IPS DF 6.9 (cell line): ENCODE measurements around the gene ZNF79.

Experiments used
- DNase-seq: peaks from one replicate; pipeline ENCODE4 v3.0.0-alpha.2; 2013; ENCODE audit warnings: low read depth, low spot score
- H3K27ac ChIP-seq: one replicate; pipeline ENCODE4 v1.5.1; 2013; ENCODE audit warnings: low read length, control low read depth
- H3K27me3 ChIP-seq: 2 replicates; pipeline ENCODE4 v1.6.1; 2013; ENCODE audit warnings: mild to moderate bottlenecking, low read length; ENCODE audit not compliant: control insufficient read depth, insufficient read depth
- H3K36me3 ChIP-seq: 2 replicates; pipeline ENCODE4 v1.6.1; 2013; ENCODE audit warnings: low read length; ENCODE audit not compliant: control insufficient read depth, insufficient read depth
- H3K4me1 ChIP-seq: 2 replicates; pipeline ENCODE4 v1.6.1; 2013; ENCODE audit warnings: low read length; ENCODE audit not compliant: control insufficient read depth, insufficient read depth
- H3K4me3 ChIP-seq: 2 replicates; pipeline ENCODE4 v1.5.1; 2013; ENCODE audit warnings: mild to moderate bottlenecking, low read length
- H3K9me3 ChIP-seq: 2 replicates; pipeline ENCODE4 v1.6.1; 2013; ENCODE audit warnings: low read length, inconsistent platforms; ENCODE audit not compliant: control insufficient read depth, insufficient read depth
- WGBS: extraction: QIAGEN DNeasy Blood & Tissue Kit; methylation state at CpG from one replicate; pipeline ENCODE4 v1.1.7; 2013; ENCODE audit warnings: mixed read lengths, missing lambda C conversion rate; ENCODE audit not compliant: insufficient read length, insufficient coverage; 5-methylcytosine and 5-hydroxymethylcytosine counted together

ZNF79 gene

DNA sequence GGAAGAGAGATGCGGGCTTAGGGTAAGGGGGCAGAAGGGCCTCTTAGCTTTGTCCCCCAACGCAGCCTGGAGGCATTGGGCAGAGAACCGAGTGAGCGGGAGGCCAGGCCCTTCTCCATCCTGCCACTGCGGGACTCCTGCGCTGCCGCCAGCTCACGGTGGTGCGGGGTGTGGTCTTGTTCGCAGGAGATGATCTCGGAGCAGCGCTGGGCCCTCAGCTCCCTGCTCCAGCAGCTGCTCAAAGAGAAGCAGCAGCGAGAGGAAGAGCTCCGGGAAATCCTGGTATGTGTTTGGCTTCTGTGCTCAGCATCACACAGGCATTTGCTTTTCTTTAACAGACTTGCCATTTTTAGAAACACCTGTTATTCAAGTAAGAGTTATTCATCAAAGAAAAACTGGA is 68.4 kb downstream of the ZNF79 start:
- no CpG with 5 or more reads among the region's 14 CpGs for WGBS
- H3K9me3 ChIP-seq, result no peaks in the 10 kb centered on the region
- H3K4me1 ChIP-seq, result 0 out of 2 replicates have a peak, but pooled peaks cover 1% of the 10 kb centered on the region
- no peaks in the 10 kb centered on the region for H3K27me3 ChIP-seq
- H3K27ac ChIP-seq, result no peak overlapping the region
- H3K4me3 ChIP-seq, result no peak overlapping the region
- DNase-seq, result no peak
- peaks cover 24% of the 10 kb centered on the region; the same call in 1 of the 2 replicates for H3K36me3 ChIP-seq

DNA sequence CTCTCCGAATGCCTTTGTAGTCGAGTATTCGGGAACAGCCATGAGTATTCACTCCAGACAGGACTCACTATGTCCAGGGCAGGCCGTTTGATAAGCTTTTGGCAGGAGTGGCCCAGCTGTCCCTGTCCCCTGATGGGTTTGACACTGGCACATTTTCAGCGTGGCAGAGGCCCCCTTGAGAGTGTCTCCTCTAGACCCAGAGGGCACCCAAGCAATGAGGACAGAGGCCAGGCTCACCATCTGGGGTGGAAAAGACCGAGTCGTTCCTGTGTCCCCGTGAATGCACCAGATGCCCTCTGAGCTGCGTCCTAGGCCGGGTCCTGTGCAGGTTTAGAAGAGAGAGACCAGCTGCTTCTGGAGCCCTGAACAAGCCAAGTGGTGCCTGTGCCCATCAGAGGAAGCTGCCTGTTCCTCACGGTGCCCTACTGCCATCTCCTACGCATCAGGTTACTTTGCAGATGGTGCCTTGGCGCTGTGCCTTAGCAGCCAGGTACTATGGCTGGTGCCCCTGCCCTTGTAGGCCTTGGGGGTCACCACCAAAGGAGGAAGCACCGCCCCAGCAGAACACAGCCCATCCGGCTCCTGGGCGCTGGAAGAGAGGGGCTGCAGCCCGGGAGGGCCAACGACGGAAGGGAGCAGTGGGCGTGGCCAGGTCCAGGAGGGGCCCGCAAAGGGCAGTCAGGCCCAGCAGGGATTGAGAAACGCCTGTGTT is 69.6 kb downstream of the ZNF79 start:
- H3K36me3 ChIP-seq, result peaks cover 23% of the 10 kb centered on the region; the same call in 1 of the 2 replicates
- no CpG with 5 or more reads among the region's 22 CpGs for WGBS
- H3K4me3 ChIP-seq, result no peak overlapping the region
- H3K4me1 ChIP-seq, result 0 out of 2 replicates have a peak, but pooled peaks cover 1% of the 10 kb centered on the region
- no peaks in the 10 kb centered on the region for H3K9me3 ChIP-seq
- DNase-seq, result no peak
- H3K27me3 ChIP-seq, result no peaks in the 10 kb centered on the region
- H3K27ac ChIP-seq, result no peak overlapping the region

DNA sequence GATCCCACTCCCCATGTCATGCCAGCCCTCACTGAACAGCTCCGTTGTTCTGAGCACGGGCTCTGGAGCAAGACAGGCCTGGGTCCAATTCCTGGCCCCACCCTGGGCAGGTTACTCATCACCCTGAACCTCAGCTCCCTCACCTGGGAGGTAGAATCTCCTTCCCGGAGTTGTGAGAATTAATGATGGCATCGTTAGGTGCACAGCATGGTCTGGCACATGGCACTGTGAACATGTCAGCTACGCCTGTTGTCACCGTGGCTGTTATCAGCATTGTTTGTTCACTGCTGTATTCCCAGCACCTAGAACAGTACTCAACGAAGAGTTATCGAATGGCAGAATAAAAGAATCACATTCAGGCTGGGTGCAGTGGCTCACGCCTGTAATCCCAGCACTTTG is 70.1 kb downstream of the ZNF79 start:
- Histone ChIP-seq H3K4me1 (0 out of 2 replicates have a peak, but pooled peaks cover 1% of the 10 kb centered on the region), H3K27ac (no peak overlapping the region), H3K27me3 (no peaks in the 10 kb centered on the region), H3K4me3 (no peak overlapping the region), H3K9me3 (no peaks in the 10 kb centered on the region), H3K36me3 (peaks cover 23% of the 10 kb centered on the region; the same call in 1 of the 2 replicates)
- no peak for DNase-seq
- no CpG with 5 or more reads among the region's 9 CpGs for WGBS
